HepG2 (cell line): Measurements from ENCODE around the gene ENTPD7. TPM values are rescaled to one million over a fixed set of nuclear protein-coding genes. Genes with fewer than 3 reads are reported as not detected.

Experiments used
- ELF4 ChIP-seq: sonication (generic); formaldehyde crosslinking; IDR thresholded peaks from 2 replicates; pipeline ENCODE4 v1.5.0; 2020; ENCODE audit warnings: missing genetic modification reagents, mild to moderate bottlenecking, moderate library complexity, borderline replicate concordance
- ESRRA ChIP-seq: sonication (generic); formaldehyde crosslinking; IDR thresholded peaks from 2 replicates; pipeline ENCODE4 v1.5.1; 2020; ENCODE audit warnings: mild to moderate bottlenecking, low read depth, missing genetic modification reagents
- HNRNPL ChIP-seq: fragments of 200-400 bp; formaldehyde crosslinking; IDR thresholded peaks from 2 replicates; pipeline ENCODE4 v1.6.1; 2017; ENCODE audit warnings: mild to moderate bottlenecking, low read depth, low read length
- RAD21 ChIP-seq: fragments of 450-650 bp; formaldehyde crosslinking; IDR thresholded peaks from 2 replicates; pipeline ENCODE4 v1.5.0; 2020; ENCODE audit warnings: mild to moderate bottlenecking
- SETDB1 ChIP-seq: sonication (generic); formaldehyde crosslinking; IDR thresholded peaks from 2 replicates; pipeline ENCODE4 v1.5.1; 2020; ENCODE audit warnings: missing genetic modification reagents, mild to moderate bottlenecking, borderline replicate concordance
- SP2 ChIP-seq: sonication (generic); formaldehyde crosslinking; IDR thresholded peaks from 2 replicates; pipeline ENCODE4 v1.5.1; 2020; ENCODE audit warnings: mild to moderate bottlenecking, missing genetic modification reagents
- SP4 ChIP-seq: sonication (generic); formaldehyde crosslinking; IDR thresholded peaks from 2 replicates; pipeline ENCODE4 v1.8.1; 2023; ENCODE audit warnings: mild to moderate bottlenecking, missing genetic modification reagents
- ZFY ChIP-seq: sonication (generic); formaldehyde crosslinking; IDR thresholded peaks from 2 replicates; pipeline ENCODE4 v1.4.0; 2020; ENCODE audit warnings: missing genetic modification reagents
- ZIK1 ChIP-seq: sonication (generic); formaldehyde crosslinking; IDR thresholded peaks from 2 replicates; pipeline ENCODE4 v1.5.0; 2020; ENCODE audit warnings: mild to moderate bottlenecking, low read depth, missing genetic modification reagents, borderline replicate concordance
- ZNF317 ChIP-seq: sonication (generic); formaldehyde crosslinking; IDR thresholded peaks from 2 replicates; pipeline ENCODE4 v1.5.0; 2020; ENCODE audit warnings: mild to moderate bottlenecking, missing genetic modification reagents
- ZNF335 ChIP-seq: sonication (generic); formaldehyde crosslinking; IDR thresholded peaks from 2 replicates; pipeline ENCODE4 v1.4.0; 2020; ENCODE audit warnings: missing genetic modification reagents
- polyA plus RNA-seq, 8 experiments: library from polyadenylated mRNA; depleted of rRNA in 3 of 8; stranded (reverse) in 7 of 8; unstranded in 1 of 8; fragments of >200 nt; fragmentation: Illumina TruSeq in 4 of 8; extraction: Trizol in 4 of 8; gene quantifications; 2 replicates each; pipeline versions ENCODE4 v1.2.1 to v1.2.3, GENCODE V29; 2011 to 2016; ENCODE audit warnings: low read depth in 4 of 8, missing spikeins in 1 of 8, mixed read lengths in 1 of 8; ENCODE audit not compliant: insufficient read depth in 1 of 8
- total RNA-seq, 5 experiments: library from RNA; depleted of rRNA; stranded (reverse); fragments of >200 nt; fragmentation: Illumina TruSeq; extraction: Trizol; gene quantifications; 2 replicates each; pipeline ENCODE4 v1.2.3, GENCODE V29; 2016; ENCODE audit warnings: low read depth in 1 of 5
- TF ChIP-seq, protein P1 (sequence below): sonication (generic); formaldehyde crosslinking; IDR thresholded peaks from 2 replicates; pipeline ENCODE4 v1.4.0; 2020; ENCODE audit warnings: missing genetic modification reagents, borderline replicate concordance
- TF ChIP-seq, protein P2 (sequence below): sonication (generic); formaldehyde crosslinking; IDR thresholded peaks from 2 replicates; pipeline ENCODE4 v1.4.0; 2020; ENCODE audit warnings: mild to moderate bottlenecking, missing genetic modification reagents
- TF ChIP-seq, protein P3 (sequence below): sonication (generic); formaldehyde crosslinking; IDR thresholded peaks from 2 replicates; pipeline ENCODE4 v1.5.0; 2020; ENCODE audit warnings: missing genetic modification reagents

Gene ENTPD7
- total and polyA plus RNA-seq, 2 of the 13 experiments (the other 11 are each of a cell fraction or from before 2014, with no cell fraction given), result 7.6 to 36.5 TPM

DNA sequence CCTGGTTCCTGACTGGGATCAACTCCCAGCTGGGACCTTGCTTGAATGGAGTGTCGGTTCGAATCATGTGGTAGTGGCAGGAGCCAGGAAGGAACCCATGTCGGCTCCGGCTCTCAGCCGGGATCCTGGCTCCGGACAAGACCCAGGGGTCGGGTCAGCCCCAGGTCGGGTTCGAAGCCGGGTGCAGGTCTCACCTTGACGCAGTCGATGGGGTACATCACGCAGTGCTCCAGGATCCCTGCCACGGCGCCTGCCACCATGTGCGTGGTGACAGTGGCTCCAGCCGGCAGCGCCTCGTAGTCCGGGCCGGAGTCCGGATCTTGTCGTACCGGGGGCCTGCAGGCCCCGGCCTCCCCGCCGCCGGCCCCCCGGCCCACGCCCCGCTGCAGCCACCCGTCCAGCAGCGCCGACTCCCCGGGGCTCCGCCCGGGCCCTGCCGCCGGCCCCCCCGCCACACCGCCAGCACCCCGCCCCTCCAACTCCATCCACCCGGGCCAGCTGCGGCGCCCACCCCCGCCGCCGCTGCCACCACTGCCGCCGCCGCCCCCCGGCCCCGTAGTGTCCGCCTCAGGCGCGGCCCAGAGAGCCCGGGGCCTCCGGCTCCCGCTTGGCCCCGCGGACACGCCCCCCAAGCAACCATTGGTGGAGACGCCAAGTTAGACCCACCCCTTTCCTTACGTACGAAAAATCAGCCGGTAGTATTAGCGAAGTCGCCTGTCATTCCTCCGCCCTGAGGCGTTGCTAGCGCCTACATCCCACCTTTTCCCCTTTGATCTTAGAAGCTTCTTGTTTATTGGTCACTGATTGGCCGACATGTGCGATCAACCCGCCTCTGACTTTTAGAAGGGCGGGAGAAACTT is 39.2 kb upstream of the ENTPD7 start, which contains the start of gene SLC25A28 (continued):
- TF ChIP-seq SETDB1 (CRISPR knock-in tag) (no peak), ZIK1 (no peak), ESRRA (CRISPR knock-in tag) (no peak), ZNF317 (CRISPR knock-in tag) (no peak), ELF4 (CRISPR knock-in tag) (no peak), RAD21 (CRISPR knock-in tag) (0 out of 2 replicates have a peak, but pooled peaks have one; percentile 10), HNRNPL (no peak), SP4 (CRISPR knock-in tag) (peak; percentile 88), SP2 (CRISPR knock-in tag) (peak; percentile 94), ZFY (CRISPR knock-in tag) (peak; percentile 47; the same call in 1 of the 2 replicates), ZNF335 (CRISPR knock-in tag) (peak; percentile 93)
- TF ChIP-seq, protein P1, sequence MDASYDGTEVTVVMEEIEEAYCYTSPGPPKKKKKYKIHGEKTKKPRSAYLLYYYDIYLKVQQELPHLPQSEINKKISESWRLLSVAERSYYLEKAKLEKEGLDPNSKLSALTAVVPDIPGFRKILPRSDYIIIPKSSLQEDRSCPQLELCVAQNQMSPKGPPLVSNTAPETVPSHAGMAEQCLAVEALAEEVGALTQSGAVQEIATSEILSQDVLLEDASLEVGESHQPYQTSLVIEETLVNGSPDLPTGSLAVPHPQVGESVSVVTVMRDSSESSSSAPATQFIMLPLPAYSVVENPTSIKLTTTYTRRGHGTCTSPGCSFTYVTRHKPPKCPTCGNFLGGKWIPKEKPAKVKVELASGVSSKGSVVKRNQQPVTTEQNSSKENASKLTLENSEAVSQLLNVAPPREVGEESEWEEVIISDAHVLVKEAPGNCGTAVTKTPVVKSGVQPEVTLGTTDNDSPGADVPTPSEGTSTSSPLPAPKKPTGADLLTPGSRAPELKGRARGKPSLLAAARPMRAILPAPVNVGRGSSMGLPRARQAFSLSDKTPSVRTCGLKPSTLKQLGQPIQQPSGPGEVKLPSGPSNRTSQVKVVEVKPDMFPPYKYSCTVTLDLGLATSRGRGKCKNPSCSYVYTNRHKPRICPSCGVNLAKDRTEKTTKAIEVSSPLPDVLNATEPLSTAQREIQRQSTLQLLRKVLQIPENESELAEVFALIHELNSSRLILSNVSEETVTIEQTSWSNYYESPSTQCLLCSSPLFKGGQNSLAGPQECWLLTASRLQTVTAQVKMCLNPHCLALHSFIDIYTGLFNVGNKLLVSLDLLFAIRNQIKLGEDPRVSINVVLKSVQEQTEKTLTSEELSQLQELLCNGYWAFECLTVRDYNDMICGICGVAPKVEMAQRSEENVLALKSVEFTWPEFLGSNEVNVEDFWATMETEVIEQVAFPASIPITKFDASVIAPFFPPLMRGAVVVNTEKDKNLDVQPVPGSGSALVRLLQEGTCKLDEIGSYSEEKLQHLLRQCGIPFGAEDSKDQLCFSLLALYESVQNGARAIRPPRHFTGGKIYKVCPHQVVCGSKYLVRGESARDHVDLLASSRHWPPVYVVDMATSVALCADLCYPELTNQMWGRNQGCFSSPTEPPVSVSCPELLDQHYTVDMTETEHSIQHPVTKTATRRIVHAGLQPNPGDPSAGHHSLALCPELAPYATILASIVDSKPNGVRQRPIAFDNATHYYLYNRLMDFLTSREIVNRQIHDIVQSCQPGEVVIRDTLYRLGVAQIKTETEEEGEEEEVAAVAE, result peak; percentile 99; the same call in 1 of the 2 replicates
- TF ChIP-seq, protein P2, sequence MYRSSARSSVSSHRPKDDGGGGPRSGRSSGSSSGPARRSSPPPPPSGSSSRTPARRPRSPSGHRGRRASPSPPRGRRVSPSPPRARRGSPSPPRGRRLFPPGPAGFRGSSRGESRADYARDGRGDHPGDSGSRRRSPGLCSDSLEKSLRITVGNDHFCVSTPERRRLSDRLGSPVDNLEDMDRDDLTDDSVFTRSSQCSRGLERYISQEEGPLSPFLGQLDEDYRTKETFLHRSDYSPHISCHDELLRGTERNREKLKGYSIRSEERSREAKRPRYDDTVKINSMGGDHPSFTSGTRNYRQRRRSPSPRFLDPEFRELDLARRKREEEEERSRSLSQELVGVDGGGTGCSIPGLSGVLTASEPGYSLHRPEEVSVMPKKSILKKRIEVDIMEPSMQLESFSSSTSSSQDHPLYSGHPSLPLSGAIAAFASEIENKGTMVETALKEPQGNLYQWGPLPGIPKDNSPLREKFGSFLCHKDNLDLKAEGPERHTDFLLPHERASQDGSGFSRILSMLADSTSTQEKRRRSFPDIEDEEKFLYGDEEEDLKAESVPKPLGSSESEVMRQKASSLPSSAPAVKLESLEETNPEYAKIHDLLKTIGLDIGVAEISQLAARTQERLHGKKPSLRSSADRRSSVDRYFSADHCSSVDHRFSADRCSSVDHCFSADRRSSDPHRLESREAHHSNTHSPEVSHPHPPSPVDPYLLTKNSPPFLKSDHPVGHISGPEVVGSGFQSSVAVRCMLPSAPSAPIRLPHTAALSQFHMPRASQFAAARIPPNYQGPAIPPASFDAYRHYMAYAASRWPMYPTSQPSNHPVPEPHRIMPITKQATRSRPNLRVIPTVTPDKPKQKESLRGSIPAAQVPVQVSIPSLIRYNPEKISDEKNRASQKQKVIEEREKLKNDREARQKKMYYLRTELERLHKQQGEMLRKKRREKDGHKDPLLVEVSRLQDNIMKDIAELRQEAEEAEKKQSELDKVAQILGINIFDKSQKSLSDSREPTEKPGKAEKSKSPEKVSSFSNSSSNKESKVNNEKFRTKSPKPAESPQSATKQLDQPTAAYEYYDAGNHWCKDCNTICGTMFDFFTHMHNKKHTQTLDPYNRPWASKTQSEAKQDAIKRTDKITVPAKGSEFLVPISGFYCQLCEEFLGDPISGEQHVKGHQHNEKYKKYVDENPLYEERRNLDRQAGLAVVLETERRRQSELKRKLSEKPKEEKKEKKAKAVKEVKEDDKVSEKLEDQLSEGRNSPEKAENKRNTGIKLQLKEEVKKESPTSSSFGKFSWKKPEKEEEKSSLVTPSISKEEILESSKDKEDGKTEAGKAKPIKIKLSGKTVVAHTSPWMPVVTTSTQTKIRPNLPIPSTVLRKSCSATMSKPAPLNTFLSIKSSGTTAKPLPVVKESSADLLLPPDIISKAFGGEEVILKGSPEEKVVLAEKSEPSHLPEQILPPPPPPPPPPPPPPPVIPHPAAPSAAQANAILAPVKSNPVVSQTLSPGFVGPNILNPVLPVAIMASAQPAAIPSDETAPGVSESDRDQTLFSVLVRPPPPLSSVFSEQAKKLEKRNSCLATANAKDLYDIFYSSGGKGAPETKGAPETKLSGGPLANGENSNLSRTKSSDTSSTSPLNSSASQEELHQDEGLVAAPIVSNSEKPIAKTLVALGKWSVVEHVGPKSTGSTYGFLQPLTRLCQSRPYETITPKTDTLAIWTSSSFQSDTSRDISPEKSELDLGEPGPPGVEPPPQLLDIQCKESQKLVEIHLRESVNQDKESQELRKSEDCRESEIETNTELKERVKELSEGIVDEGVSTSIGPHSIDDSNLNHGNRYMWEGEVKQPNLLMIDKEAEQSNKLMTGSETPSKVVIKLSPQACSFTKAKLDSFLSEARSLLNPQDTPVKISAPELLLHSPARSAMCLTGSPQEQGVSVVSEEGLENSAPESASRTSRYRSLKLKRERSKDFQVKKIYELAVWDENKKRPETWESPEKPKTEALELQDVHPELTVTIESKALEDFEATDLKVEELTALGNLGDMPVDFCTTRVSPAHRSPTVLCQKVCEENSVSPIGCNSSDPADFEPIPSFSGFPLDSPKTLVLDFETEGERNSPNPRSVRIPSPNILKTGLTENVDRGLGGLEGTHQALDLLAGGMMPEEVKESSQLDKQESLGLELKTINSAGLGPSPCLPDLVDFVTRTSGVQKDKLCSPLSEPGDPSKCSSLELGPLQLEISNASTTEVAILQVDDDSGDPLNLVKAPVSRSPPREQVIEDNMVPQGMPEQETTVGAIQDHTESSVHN (CRISPR knock-in tag), result no peak
- TF ChIP-seq, protein P3, sequence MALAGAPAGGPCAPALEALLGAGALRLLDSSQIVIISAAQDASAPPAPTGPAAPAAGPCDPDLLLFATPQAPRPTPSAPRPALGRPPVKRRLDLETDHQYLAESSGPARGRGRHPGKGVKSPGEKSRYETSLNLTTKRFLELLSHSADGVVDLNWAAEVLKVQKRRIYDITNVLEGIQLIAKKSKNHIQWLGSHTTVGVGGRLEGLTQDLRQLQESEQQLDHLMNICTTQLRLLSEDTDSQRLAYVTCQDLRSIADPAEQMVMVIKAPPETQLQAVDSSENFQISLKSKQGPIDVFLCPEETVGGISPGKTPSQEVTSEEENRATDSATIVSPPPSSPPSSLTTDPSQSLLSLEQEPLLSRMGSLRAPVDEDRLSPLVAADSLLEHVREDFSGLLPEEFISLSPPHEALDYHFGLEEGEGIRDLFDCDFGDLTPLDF (CRISPR knock-in tag), result no peak
